Activated T-helper 1 cell treated with Interleukin-2 at 50 U/mL for 16 hours (primary cell): ENCODE data around the gene ST3GAL4.
A peak's percentile ranks its signal among the peaks of the same experiment; 100 is the strongest.

Experiments used
- DNase-seq: peaks from one replicate; pipeline ENCODE4 v3.0.0-alpha.2; 2020; ENCODE audit warnings: low read depth

ST3GAL4 gene

DNA sequence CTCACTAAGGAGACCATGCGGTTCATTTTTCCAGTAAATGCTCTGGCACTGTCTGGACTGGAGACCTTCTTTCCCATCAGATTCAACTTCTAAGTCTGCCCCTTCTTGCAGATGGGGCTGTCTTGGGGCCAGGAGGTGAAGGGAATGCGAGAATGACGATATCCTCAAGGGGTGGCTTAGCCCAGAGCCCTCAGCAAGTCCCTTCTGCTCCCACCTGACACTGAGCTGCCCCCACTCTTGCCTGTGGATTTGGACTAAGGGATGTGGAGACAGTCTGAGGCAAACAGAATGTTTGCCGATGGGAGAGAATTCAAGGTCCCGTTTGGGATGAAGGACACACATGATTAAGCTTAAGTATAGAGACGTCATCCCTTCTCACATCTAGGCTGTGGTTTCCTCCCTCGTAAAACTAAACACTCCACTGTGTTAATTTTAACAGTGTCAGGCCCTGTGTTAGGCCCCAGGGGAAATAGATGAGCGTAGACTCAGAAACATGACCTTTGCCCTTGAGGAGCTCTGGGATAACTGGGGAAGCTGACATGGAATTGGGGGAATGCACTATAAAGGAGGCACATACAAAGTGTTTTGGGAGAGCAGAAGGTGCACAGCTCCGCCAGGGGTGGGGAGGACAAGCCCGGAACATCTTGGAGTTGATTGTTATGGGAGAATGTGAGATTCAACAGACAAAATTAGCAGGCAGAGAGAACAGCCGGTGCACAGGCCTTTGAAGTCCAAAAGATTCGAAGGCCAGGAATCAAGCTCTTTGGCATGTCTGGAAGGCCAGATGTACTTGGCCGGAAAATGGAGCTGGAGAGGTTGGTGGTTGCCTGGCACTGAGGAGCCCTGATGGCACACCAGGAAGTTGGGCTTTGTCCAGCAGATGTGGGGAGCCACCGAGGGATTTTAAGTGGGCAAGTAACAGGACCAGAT is 71.6 kb downstream of the ST3GAL4 start:
- DNase-seq, result no peak

DNA sequence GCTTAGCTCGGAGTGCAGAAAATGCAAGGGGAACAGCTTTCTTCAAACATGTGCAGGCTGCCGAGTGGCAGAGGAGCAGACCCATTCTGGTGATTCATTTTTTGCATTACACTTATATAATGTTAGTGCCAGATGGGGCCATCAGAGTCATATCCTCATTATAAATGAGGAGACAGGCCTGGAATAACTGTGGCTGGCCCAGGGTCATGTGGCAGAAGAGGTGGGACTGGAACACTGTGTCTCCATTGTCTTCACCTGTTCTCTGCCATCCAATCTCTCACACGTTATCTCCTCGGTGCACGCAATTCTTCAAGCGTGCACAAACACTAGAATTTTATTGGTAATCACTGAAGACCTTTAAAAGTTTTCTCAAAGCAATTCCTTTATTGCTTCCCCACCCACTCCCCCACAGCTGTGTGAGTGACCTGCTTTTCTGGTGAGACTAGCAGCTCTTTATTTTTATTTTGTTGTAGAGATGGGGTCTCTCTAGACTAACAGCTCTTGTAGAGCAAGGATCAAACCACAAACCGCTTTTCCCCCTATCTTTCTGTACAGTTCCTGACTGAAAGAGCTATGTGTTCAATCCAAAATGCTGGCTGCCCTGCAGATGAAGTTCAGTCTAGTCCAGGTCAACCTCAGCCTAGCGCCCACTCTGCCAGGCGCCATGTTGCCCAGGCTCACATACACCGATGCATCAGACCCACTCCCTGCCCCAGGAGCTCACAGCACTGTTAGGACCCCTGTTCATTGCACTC is 75.3 kb downstream of the ST3GAL4 start:
- DNase-seq, result no peak

DNA sequence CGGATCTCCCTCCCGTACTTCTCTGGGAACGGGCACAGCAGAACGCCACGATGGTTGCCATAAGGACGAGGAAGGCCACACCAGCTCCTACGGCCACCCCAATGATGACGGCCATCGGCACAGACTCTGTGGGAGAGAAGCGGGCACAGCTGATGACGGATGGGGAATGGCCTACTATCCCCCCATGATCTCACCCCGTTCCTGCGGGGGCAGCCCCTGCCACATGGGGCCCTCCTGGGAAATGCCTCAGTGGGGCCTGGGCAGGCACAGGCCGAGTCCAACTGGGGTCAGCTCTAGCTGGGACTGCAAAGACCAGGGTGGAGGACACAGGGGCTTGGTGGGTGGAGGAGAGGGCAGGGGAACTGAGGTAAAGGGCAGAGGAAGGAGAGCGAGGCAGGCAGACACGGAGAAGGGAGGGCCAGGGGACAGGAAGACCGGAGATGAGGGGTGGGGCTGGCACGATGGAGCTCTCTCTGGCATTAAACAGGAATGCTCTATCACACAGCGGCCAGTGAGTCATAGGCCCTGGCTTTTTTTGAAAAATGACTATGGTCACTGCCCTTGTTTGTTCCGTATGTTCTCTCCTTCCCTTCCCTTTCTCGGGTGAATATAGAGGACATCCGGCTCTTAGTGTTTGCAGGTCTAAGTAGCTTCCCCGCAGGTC is 76.0 kb downstream of the ST3GAL4 start:
- no peak for DNase-seq

DNA sequence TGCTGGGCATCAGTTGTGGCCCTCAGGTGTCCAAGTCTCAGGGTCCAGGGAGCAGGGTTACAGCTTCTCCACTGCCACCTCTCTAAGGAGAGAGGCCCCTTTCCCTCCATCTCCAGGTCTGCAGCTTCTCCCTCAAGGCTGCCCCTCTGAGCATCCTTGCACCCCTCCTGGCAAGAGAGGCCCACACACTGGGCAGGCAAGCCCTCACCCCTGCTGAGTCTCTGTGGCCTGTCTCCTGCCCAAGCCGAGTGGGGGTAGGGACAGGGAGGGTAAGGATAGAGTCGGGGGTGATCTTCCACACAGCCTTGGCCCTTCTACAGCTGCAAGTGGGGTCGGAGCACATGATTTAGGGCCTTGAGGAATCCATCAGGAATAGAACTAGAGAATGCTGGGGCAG is 76.6 kb downstream of the ST3GAL4 start:
- no peak for DNase-seq

DNA sequence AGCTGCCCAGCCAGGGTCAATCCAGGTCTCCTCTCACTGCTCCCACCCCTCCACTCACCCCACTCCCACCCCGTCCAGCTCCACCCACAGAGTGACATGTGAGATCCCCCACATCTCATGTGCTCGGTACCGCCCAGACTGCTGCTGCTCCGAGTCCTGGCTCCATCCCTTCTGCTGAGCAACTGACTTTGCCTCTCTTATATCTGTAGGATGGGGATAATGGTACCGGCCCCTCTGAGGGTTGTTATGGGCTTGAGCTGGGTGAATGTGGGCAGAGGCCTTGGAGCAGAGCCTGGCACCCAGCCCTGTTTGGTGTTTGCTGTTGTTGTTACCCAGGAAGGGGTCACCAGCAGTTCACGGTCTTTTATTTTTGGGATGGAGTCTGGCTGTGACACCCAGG is 77.0 kb downstream of the ST3GAL4 start:
- DNase-seq, result no peak

DNA sequence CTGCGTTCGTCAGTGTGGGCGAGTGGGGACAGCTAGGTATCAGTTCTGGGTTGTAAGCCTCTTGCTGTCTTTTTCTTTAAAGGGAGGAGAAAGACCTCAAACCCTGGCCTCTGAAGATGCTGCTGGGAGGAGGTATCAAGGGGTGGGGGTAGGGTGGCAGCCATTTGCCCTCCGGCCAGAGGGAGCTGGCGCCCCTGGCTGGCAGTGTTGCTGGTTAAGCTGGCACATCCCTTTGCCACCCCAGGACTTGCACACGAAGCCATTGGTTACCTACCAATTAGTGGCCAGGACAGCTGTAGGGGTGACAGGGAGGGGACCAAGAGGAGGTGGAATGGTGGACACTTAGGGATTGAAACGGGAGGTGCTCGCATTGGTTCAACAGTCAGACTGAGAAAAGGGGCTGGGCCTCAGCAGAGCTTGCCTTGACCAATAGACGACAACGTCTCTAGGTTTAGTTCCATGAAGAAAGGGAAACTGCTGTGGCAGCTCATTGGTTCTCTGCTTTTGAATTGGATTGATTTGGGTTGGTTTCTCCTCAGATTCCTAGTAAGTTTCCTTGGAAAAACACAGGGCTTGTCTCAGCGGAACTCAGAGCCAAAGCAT is 77.9 kb downstream of the ST3GAL4 start:
- DNase-seq, result no peak

DNA sequence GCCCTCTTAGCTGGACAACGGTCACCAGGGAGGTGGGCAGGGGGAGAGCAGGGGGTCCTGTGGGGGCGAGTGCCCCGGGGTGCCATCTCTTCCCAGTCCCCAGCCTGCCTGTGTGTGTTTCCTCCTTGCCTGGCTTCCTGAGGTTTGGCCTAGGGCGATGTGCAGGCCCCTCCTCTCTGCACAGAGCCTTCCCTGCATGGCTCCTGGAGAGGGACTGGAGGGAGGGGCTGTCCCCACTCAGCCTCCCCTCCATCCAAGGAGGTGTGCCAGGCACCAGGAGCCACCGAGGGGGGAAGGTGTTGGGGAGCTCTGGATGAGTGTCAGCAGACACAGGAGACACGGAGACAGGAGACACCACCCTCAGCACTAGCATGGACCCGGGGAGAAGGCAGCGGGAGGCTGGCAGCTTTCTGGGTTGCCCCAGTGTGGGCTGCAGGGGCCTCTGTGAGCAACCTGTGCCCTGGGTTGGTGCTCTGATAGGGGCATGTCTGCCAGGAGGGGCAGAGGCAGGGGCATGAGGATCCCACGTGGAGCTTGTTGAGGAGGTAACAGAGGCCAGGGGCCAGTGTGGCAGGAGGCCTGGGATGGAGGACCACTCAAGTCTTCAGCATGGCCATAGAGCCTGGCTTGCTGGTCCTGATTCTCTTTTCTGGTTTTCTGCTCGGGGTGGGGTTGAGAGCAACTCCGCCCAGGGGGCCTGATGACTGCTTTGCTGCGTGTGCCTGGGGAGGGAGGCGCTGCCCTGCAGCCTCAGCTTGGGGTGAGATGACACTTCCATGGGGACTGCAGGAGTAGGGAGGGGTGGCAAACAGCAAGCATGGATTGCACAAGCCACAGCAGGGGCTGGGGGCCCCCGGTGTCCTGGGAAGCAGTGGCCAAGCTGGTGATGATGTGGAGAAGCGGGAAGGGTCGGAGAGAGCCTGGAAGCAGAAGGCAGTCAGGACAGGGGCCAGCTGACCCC is 78.8 kb downstream of the ST3GAL4 start:
- DNase-seq, result no peak

DNA sequence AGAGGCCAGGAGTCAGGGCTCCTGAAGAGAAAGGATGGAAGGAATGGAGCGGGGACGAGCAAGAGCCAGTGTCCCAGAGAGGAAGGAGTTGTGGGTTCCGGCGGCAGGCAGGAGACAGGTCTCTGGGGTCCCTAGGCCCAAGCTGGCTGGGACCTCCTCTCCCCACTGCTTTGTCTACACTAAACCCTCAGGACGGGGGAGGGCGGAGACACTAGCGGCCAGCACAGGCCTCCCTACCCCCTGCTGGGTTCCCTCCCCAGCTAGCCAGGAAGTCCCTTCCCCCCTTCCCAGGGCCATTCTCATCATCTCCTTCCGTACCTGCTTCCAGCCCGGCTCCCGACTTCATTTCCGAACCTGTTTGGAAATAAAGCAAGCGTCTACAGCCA is 79.5 kb downstream of the ST3GAL4 start:
- no peak for DNase-seq

DNA sequence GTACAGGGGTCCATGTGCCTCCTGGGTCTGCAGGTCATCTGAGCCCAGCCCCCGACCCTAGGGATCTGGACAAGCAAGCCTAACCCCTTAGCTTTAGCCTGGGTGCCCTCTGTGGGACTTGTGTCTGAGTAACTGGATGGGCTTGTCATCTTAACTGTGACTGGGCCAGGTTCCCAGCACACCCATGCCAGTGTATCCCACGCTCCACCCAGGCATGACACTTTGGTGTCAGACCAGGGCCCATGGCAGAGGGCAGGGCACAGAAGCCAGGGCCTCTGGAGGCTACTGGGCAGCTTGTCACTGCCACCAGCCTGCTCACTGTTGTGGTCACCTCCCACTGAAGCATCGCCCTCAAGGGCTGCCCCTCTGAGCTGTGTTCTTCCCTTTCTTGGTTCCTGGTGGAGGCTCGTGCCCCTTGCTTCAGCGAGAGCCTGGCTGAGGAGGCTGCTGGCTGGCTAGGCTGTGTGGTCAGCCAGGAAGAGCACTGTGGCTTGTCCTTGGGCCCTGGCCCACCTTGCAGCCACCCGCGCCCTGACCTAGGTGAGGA is 80.8 kb downstream of the ST3GAL4 start:
- DNase-seq, result no peak

DNA sequence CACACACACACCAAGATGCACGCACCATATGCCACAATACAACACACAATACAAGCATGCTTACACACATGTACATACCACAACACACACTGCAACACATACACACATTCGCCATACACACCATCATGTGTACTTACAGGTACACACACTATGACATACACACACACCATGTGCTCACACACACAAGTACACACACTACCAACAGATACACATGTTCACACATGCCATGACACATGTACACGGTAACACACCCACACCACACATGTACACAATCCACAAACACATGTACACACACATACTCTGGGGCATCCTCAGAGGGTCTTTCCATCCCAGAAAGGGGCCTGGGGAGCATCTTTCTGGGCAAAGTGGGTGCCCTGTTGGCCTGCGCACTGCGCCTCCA is 82.2 kb downstream of the ST3GAL4 start:
- no peak for DNase-seq

DNA sequence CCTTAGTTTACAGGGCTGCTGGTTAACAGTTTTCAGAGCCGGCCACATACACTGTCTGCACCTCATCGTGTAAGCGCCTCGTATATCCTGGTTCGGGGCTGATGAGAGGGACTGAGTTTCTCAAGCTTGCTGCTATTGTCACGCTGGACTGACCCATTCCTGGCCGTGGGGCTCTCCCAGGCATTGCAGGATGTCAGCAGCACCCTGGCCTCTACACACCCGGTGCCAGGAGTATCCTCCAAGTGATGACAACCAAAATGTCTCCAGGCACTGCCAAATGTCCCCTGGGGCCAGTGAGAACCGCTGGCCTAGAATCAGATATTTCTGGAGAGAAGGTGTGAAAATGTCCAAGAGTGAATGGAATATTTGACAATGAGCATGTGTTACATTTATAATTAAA is 82.8 kb downstream of the ST3GAL4 start:
- DNase-seq, result no peak

DNA sequence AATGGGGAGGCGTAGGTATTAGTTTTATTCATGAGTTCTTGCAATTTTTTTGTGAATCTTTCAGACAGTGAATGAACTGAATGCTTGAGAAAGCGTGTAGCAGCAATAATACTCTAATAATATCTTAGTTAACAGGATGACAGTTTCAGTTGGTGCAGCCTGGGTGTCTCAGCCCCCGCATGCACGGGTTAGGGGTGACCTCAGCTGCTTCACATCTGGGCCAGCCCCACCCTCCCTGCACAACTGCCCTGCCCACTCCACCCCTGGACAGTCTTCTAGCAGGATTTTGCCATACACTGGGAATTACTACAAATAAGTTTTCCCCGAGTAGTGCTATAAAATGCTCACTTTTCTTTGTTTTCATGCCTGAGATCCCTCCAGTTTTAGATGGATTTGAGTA is 83.2 kb downstream of the ST3GAL4 start:
- no peak for DNase-seq

DNA sequence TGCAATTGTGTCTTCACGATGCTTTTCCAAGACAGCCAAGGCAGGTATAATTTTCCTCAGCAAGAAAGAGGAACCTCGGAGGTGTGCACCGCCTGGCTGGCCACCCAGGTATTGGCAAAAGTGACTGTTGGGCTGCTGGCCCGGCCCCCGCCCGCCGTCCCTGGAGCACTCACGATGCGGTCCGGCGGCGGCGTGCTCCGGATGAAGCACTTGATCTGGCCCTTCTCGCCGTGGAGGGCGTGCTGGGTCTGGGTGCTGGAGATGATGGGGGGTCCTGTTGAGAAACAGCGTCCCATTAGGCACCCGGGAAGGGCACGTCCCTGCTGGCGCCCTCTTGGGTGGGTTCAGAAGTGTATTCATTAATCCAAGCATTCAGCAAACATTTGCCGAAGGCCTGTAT is 84.8 kb downstream of the ST3GAL4 start:
- no peak for DNase-seq

DNA sequence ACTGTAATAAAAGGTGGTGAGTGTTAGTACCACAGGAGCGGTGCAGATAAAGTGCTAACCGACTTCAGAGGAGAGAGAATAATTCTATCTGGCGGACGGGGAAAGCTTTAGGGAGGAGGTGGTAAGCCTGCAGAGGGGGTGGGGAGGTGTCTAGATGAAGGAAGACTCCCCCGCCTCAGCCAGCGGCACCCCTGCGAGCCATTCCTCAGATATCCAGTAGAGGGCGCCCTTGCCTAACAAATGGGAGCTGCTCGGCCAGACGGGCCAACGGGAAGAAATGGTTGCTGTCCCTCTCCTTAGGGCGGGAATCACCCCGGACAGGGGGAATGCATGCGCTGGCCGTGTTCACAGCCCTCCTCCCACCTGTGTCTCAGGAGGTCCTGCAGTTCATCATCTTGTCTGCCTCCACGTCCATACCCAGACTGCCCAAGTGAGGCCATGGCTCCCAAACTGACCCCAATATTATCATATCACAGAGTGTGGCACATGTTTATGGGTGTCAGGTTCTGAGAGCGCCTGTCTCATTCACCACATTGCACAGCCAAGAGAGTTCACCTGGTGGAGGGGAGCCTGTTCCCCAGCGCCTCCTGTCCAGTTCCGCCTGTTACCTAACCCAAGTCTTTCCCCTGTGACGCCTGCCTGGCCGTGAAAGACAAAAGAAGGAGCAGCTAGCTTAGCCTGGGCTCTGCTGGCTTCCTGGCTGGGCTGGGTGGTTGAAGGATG is 85.5 kb downstream of the ST3GAL4 start:
- peak; percentile 51 for DNase-seq

DNA sequence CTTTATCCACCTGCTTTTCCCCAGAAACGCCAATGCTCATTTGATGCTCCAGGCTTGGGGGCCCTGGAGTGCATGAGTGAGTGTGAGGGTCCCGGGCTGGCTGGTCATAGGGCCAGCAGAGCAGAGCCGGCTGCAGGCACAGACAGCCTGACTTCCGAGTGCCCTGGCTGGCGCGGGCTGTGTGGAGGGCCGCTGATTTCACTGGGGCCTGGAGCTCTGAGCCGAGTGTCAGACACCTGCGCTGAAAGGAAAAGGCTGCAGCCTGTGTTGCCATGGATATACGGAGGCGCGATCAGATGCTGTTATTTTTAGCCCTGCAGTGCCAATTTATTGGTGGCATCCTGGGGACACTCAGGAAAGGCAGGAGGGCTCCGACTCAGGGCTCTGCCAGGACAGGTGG is 87.6 kb downstream of the ST3GAL4 start:
- DNase-seq, result no peak

DNA sequence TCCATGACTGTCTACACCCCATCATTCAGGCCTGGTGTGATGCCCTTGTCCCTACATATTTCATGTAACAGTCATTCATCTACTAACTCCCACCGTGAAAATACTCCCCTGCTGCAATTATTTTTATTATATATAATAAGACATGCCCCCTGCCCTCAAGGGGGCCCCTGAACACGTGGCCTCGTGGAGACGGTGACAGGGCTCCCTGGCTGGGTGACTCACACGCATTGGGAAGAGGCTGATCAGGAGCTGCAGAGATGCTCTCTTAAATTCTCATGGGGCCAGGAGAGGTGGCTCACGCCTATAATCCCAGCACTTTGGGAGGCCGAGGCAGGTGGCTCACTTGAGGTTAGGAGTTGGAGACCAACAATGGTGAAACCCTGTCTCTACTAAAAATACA is 88.6 kb downstream of the ST3GAL4 start:
- no peak for DNase-seq

DNA sequence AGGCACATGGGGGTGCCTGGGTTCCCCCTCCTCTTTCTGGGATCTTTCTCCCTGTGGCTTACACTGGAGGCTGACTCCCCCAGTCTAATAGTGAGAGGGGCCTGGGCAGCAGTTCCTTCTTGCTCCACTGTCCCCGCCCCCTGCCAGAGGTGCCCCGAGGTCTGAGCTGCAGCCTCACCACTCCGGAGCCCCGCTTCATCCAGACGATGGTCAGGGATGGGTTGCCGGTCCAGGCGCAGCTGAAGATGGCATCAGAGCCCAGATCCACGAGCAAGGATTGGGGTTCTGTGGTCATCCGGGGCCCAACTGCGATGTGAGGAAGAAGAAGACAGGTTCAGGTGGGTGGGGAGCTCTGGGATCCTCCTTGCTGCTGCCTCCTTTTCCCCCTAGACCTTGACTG is 91.1 kb downstream of the ST3GAL4 start:
- DNase-seq, result no peak

DNA sequence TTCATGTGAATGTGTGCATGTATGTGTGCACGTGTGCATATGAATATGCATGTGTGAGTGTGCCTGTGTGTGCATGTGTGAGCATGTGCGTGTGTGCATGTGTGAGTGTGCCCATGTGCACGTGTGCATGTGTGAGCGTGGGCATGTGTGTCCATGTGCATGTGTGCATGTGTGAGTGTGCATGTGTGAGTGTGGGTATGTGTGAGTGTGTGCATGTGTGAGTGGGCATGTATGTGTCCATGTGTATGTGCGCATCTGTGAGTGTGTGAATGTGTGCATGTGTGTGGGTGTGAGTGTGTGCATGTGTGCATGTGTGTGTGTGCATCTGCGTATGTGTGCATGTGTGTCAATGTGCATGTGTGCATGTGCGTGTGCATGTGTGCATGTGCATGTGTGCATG is 94.7 kb downstream of the ST3GAL4 start:
- DNase-seq, result no peak

DNA sequence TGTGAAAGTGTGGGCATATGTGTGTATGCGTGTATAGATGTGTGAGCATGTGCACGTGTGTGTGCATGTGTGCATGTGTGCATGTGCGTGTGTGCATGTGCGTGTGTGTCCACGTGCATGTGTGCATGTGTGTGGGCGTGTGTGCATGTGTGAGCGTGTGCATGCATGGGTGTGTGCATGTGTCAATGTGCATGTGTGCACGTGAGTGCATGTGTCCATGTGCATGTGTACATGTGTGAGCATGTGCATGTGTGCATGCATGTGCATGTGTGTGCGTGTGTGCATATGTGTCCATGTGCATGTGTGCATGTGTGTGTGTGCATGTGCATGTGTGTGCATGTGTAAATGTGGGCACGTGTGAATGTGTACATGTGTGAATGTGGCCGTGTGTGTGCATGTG is 95.3 kb downstream of the ST3GAL4 start:
- DNase-seq, result no peak

DNA sequence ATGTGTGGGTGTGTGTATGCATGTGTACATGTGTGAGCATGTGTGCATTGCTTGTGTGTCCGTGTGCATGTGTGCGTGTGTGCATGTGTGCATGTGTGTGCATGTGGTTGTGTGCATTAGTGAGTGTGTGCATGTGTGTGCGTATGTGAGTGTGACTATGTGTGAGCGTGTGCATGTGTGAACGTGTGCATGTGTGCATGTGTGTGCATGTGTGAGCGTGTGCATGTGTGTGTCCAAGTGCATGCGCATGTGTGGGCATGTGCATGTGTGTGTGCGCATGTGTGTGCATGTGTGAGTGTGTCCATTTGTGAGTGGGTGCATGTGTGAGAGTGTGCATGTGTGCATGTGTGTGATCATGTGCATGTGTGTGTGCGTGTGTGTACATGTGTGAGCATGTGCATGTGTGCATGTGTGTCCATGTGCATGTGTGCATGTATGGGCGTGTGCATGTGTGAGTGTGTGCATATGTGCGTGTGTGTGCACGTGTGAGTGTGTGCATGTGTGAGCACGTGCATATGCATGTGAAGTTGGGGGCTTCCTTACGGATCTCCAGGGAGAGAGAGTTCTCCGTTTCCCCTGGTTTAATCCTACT is 95.8 kb downstream of the ST3GAL4 start:
- no peak for DNase-seq
